SK-N-SH (cell line): ENCODE measurements around the gene ZNF407. TPM values are rescaled to one million over a fixed set of nuclear protein-coding genes. Genes with fewer than 3 reads are reported as not detected.

ENCODE experiments used
- CTCF ChIA-PET: fragments of 300-600, 350-600 bp; formaldehyde crosslinking; extraction: SDS; loops from one replicate; lab custom pipeline; 2021; lab: Yijun Ruan, JAX
- POLR2A ChIA-PET: fragments of 350-600 bp; sonication (Branson Sonifier 250); formaldehyde crosslinking; extraction: SDS; loops from one replicate; lab custom pipeline; 2020; ENCODE audit warnings: antibody characterized with exemption, inconsistent platforms; lab: Yijun Ruan, JAX
- DNase-seq: peaks from one replicate; pipeline ENCODE4 v3.0.0; 2012
- H2AFZ ChIP-seq: fragments of 200-600 bp; sonication (generic); 2 replicates; pipeline ENCODE4 v1.8.1; 2016; ENCODE audit warnings: antibody characterized with exemption, mild to moderate bottlenecking, low read depth
- H3F3A ChIP-seq: fragments of 200-600 bp; sonication (generic); replicated peaks from 2 replicates; pipeline ENCODE3; 2016; ENCODE audit warnings: antibody characterized with exemption, mild to moderate bottlenecking; ENCODE audit not compliant: insufficient read depth
- H3K27ac ChIP-seq, 2 experiments: fragments of 200-500 bp in 1 of 2; fragments of 200-600 bp in 1 of 2; sonication (Bioruptor generic) in 1 of 2; sonication (generic), shearing (Covaris generic) in 1 of 2; 2 replicates each; pipeline versions ENCODE4 v1.5.1 to v1.6.1; 2014 to 2016; ENCODE audit warnings: low read depth in 2 of 2, inconsistent platforms in 1 of 2, low read length in 1 of 2, mild to moderate bottlenecking in 1 of 2, mixed read lengths in 1 of 2
- H3K27me3 ChIP-seq: fragments of 200-600 bp; sonication (generic), shearing (Covaris generic); 2 replicates; pipeline ENCODE4 v1.6.1; 2016; ENCODE audit warnings: mixed run types; ENCODE audit not compliant: insufficient read depth
- H3K36me3 ChIP-seq, 2 experiments: fragments of 200-500 bp in 1 of 2; fragments of 200-600 bp in 1 of 2; sonication (Bioruptor generic) in 1 of 2; sonication (generic) in 1 of 2; replicated peaks in 1 of 2; 2 replicates each; pipeline versions ENCODE3 to v1.5.1; 2014 to 2016; ENCODE audit warnings: low read length in 1 of 2, mild to moderate bottlenecking in 1 of 2; ENCODE audit not compliant: insufficient read depth in 2 of 2, control insufficient read depth in 1 of 2
- H3K4me1 ChIP-seq, 2 experiments: fragments of 200-500 bp in 1 of 2; fragments of 200-600 bp in 1 of 2; sonication (Bioruptor generic) in 1 of 2; sonication (generic), shearing (Covaris generic) in 1 of 2; 2 replicates each; pipeline versions ENCODE4 v1.5.1 to v1.6.1; 2014 to 2016; ENCODE audit warnings: low read depth in 1 of 2, low read length in 1 of 2, mixed run types in 1 of 2; ENCODE audit not compliant: insufficient read depth in 2 of 2, control insufficient read depth in 1 of 2
- H3K4me2 ChIP-seq: fragments of 200-600 bp; sonication (generic), shearing (Covaris generic); 2 replicates; pipeline ENCODE4 v1.6.1; 2017; ENCODE audit warnings: mixed run types
- H3K4me3 ChIP-seq, 2 experiments: fragments of 200-500 bp in 1 of 2; fragments of 200-600 bp in 1 of 2; sonication (Bioruptor generic) in 1 of 2; sonication (generic), shearing (Covaris generic) in 1 of 2; 2 replicates each; pipeline versions ENCODE4 v1.5.1 to v1.8.1; 2014 to 2016; ENCODE audit warnings: low read depth in 2 of 2, inconsistent platforms in 1 of 2, low read length in 1 of 2, mild to moderate bottlenecking in 1 of 2, mixed read lengths in 1 of 2, moderate library complexity in 1 of 2
- H3K79me2 ChIP-seq: fragments of 200-600 bp; sonication (generic); 2 replicates; pipeline ENCODE4 v1.8.1; 2017; ENCODE audit warnings: mild to moderate bottlenecking; ENCODE audit not compliant: insufficient read depth
- H3K9ac ChIP-seq: fragments of 200-600 bp; sonication (generic); 2 replicates; pipeline ENCODE4 v1.6.1; 2017; ENCODE audit warnings: mixed run types
- H3K9me2 ChIP-seq: fragments of 200-600 bp; sonication (generic); 2 replicates; pipeline ENCODE4 v1.6.1; 2017; ENCODE audit warnings: mixed run types
- H3K9me3 ChIP-seq: fragments of 200-600 bp; sonication (generic); 2 replicates; pipeline ENCODE4 v1.6.1; 2017; ENCODE audit warnings: mixed run types, mild to moderate bottlenecking, moderate library complexity
- H4K20me1 ChIP-seq: fragments of 200-600 bp; sonication (generic); 2 replicates; pipeline ENCODE4 v1.6.1; 2017; ENCODE audit warnings: mild to moderate bottlenecking, mixed run types; ENCODE audit not compliant: insufficient read depth
- CTCF ChIP-seq: fragments of 200-600 bp; sonication (generic); IDR thresholded peaks from 2 replicates; pipeline ENCODE4 v1.6.1; 2017; ENCODE audit warnings: antibody characterized with exemption, mild to moderate bottlenecking, moderate library complexity
- FOXJ3 ChIP-seq: sonication (generic); formaldehyde crosslinking; IDR thresholded peaks from 2 replicates; pipeline ENCODE4 v1.5.1; 2020; ENCODE audit warnings: mild to moderate bottlenecking, missing genetic modification reagents
- GABPA ChIP-seq: IDR thresholded peaks from 2 replicates; pipeline ENCODE4 v1.4.0; 2012; ENCODE audit warnings: low read depth, mild to moderate bottlenecking
- MAX ChIP-seq: IDR thresholded peaks from 2 replicates; pipeline ENCODE4 v1.4.0; 2012; ENCODE audit warnings: low read depth
- MEF2A ChIP-seq: IDR thresholded peaks from 2 replicates; pipeline ENCODE4 v1.4.0; 2012; ENCODE audit warnings: low read depth, borderline replicate concordance
- RAD21 ChIP-seq: IDR thresholded peaks from 2 replicates; pipeline ENCODE4 v1.6.1; 2012; ENCODE audit warnings: mild to moderate bottlenecking, low read length
- RCOR1 ChIP-seq: fragments of 150-350 bp; IDR thresholded peaks from 2 replicates; pipeline ENCODE4 v1.6.1; 2017; ENCODE audit warnings: antibody characterized with exemption, low read length
- RFX5 ChIP-seq: IDR thresholded peaks from 2 replicates; pipeline ENCODE4 v1.6.1; 2012; ENCODE audit warnings: mild to moderate bottlenecking, improper control_type of control experiment, low read length
- RXRA ChIP-seq: IDR thresholded peaks from 2 replicates; pipeline ENCODE4 v1.4.0; 2012; ENCODE audit warnings: low read depth, mild to moderate bottlenecking, borderline replicate concordance
- SIN3A ChIP-seq: IDR thresholded peaks from 2 replicates; pipeline ENCODE4 v1.6.1; 2012; ENCODE audit warnings: low read depth, mild to moderate bottlenecking, low read length, moderate library complexity, borderline replicate concordance
- WGBS: methylation state at CpG from one replicate; pipeline ENCODE4 v1.1.6; 2017; ENCODE audit warnings: low lambda C conversion rate; 5-methylcytosine and 5-hydroxymethylcytosine counted together
- polyA plus RNA-seq, 3 experiments: library from polyadenylated mRNA; depleted of rRNA; stranded (reverse); fragments of >200 nt; gene quantifications; 2 replicates each; pipeline ENCODE4 v1.2.3, GENCODE V29; 2012
- TF ChIP-seq, protein P1 (sequence below): fragments of 150-350 bp; IDR thresholded peaks from 2 replicates; pipeline ENCODE4 v1.6.1; 2016; ENCODE audit warnings: mild to moderate bottlenecking, low read depth, low read length
- TF ChIP-seq, protein P2 (sequence below): IDR thresholded peaks from 2 replicates; pipeline ENCODE4 v1.6.1; 2012; ENCODE audit warnings: mild to moderate bottlenecking, low read depth, low read length, moderate library complexity
- TF ChIP-seq, protein P3 (sequence below): IDR thresholded peaks from 2 replicates; pipeline ENCODE4 v1.4.0; 2012; ENCODE audit warnings: low read depth, borderline replicate concordance

ZNF407 gene
- polyA plus RNA-seq, 1 of the 3 experiments (the other 2 are of a cell fraction), result 2.6 TPM

- Histone ChIP-seq H3K79me2 (no peaks in the 10 kb centered on the region), H4K20me1 (no peaks in the 10 kb centered on the region), H3K27ac (no peak overlapping the region), H3K27me3 (no peaks in the 10 kb centered on the region), H2AFZ (no peak overlapping the region), H3K9me2 (no peaks in the 10 kb centered on the region), H3K4me3 (no peak overlapping the region), H3F3A (no peaks in the 10 kb centered on the region), H3K9me3 (no peaks in the 10 kb centered on the region), H3K4me2 (no peak overlapping the region), H3K36me3 (no peaks in the 10 kb centered on the region), H3K9ac (no peak overlapping the region), H3K4me1 (peaks cover 0 to 2% of the 10 kb centered on the region in 2 experiments; a peak in 1 of 4 replicates)
- ChIA-PET POLR2A (no interaction called here), CTCF (interaction anchor here (1.5 kb wide), 1 partner anchor 9 kb away, joined by 6 read pairs; no protein-coding TSS in a partner anchor)
- 92% methylated on average over 8 of the region's 11 CpGs for WGBS
- TF ChIP-seq, protein P1, sequence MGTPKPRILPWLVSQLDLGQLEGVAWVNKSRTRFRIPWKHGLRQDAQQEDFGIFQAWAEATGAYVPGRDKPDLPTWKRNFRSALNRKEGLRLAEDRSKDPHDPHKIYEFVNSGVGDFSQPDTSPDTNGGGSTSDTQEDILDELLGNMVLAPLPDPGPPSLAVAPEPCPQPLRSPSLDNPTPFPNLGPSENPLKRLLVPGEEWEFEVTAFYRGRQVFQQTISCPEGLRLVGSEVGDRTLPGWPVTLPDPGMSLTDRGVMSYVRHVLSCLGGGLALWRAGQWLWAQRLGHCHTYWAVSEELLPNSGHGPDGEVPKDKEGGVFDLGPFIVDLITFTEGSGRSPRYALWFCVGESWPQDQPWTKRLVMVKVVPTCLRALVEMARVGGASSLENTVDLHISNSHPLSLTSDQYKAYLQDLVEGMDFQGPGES, result no peak
- TF ChIP-seq, protein P2, sequence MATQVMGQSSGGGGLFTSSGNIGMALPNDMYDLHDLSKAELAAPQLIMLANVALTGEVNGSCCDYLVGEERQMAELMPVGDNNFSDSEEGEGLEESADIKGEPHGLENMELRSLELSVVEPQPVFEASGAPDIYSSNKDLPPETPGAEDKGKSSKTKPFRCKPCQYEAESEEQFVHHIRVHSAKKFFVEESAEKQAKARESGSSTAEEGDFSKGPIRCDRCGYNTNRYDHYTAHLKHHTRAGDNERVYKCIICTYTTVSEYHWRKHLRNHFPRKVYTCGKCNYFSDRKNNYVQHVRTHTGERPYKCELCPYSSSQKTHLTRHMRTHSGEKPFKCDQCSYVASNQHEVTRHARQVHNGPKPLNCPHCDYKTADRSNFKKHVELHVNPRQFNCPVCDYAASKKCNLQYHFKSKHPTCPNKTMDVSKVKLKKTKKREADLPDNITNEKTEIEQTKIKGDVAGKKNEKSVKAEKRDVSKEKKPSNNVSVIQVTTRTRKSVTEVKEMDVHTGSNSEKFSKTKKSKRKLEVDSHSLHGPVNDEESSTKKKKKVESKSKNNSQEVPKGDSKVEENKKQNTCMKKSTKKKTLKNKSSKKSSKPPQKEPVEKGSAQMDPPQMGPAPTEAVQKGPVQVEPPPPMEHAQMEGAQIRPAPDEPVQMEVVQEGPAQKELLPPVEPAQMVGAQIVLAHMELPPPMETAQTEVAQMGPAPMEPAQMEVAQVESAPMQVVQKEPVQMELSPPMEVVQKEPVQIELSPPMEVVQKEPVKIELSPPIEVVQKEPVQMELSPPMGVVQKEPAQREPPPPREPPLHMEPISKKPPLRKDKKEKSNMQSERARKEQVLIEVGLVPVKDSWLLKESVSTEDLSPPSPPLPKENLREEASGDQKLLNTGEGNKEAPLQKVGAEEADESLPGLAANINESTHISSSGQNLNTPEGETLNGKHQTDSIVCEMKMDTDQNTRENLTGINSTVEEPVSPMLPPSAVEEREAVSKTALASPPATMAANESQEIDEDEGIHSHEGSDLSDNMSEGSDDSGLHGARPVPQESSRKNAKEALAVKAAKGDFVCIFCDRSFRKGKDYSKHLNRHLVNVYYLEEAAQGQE, result no peak
- TF ChIP-seq RCOR1 (no peak), MEF2A (no peak), SIN3A (no peak), RFX5 (no peak), RXRA (no peak), GABPA (no peak), FOXJ3 (CRISPR knock-in tag) (no peak), CTCF (no peak), RAD21 (no peak), MAX (no peak)
- TF ChIP-seq, protein P3, sequence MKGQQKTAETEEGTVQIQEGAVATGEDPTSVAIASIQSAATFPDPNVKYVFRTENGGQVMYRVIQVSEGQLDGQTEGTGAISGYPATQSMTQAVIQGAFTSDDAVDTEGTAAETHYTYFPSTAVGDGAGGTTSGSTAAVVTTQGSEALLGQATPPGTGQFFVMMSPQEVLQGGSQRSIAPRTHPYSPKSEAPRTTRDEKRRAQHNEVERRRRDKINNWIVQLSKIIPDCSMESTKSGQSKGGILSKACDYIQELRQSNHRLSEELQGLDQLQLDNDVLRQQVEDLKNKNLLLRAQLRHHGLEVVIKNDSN, result no peak
- DNase-seq, result no peak
Observed at GRCh38 chr18:75031717-75032317, 434.1 kb downstream of the ZNF407 start.
